Breast epithelium (tissue), 3 donors: ENCODE results near the gene HSPA1A.

Source experiments
- POLR2AphosphoS5 ChIP-seq, 3 donors: sonication (generic); formaldehyde crosslinking; IDR thresholded peaks; one replicate each; pipeline ENCODE4 v1.6.1; 2017; ENCODE audit warnings: antibody characterized with exemption in 3 of 3
- TF ChIP-seq, protein P1 (sequence below), 3 donors: fragments of 450-650 bp; IDR thresholded peaks; one replicate each; pipeline ENCODE4 v1.5.1; 2016 to 2017; ENCODE audit warnings: antibody characterized with exemption in 3 of 3, mild to moderate bottlenecking in 3 of 3, moderate library complexity in 3 of 3

DNA sequence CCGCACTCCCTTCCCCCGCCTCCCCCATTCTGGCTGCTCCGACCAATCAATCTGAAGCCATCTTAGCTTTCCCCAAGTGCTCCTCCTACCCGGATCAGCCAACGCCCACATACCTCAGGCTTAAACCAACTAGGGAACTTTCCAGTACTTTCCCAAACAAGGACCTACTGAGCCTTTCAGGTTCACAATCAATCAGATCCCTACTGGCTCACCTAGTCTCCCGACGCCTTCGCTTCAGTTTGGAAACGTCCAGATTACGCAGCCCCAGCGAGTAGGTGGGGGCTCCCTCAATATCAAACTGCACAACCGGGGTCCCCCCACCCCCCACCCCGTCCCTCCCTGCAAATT lies 692 bp upstream of the HSPA1A start:
- TF ChIP-seq, protein P1, sequence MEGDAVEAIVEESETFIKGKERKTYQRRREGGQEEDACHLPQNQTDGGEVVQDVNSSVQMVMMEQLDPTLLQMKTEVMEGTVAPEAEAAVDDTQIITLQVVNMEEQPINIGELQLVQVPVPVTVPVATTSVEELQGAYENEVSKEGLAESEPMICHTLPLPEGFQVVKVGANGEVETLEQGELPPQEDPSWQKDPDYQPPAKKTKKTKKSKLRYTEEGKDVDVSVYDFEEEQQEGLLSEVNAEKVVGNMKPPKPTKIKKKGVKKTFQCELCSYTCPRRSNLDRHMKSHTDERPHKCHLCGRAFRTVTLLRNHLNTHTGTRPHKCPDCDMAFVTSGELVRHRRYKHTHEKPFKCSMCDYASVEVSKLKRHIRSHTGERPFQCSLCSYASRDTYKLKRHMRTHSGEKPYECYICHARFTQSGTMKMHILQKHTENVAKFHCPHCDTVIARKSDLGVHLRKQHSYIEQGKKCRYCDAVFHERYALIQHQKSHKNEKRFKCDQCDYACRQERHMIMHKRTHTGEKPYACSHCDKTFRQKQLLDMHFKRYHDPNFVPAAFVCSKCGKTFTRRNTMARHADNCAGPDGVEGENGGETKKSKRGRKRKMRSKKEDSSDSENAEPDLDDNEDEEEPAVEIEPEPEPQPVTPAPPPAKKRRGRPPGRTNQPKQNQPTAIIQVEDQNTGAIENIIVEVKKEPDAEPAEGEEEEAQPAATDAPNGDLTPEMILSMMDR (IDR thresholded peaks at IDR 0.05): no peak
- TF ChIP-seq POLR2AphosphoS5 (IDR thresholded peaks at IDR 0.05): peak; percentile 59 to 89 (median 87)
